Psoas muscle (tissue), 8 donors: ENCODE data around the gene NDUFA8. TPM values are rescaled to one million over a fixed set of nuclear protein-coding genes. Genes with fewer than 3 reads are reported as not detected.

Experiments used
- ATAC-seq, 4 donors: fragments of 200-7000 bp; cut with Tn5 transposase; one replicate each; pipeline ENCODE4 v1.9.1; 2020; ENCODE audit warnings: moderate library complexity in 3 of 4, mild to moderate bottlenecking in 2 of 4
- DNase-seq, 2 donors: peaks; one replicate each; pipeline ENCODE4 v3.0.0-alpha.2; 2020
- H3K27ac ChIP-seq: fragments of 200-600 bp; one replicate; pipeline ENCODE4 v1.8.0; 2022
- H3K27me3 ChIP-seq, 3 donors: fragments of 200-600 bp in 1 of 3; one replicate each; pipeline versions ENCODE4 v1.6.1 to v1.8.0; 2013 to 2022; ENCODE audit warnings: low read length in 2 of 3, mild to moderate bottlenecking in 2 of 3, moderate library complexity in 1 of 3; ENCODE audit not compliant: insufficient read depth in 3 of 3
- H3K36me3 ChIP-seq, 2 donors: fragments of 200-600 bp in 1 of 2; one replicate each; pipeline versions ENCODE4 v1.6.1 to v1.8.0; 2013 to 2022; ENCODE audit warnings: low read depth in 1 of 2, mild to moderate bottlenecking in 1 of 2, moderate library complexity in 1 of 2; ENCODE audit not compliant: insufficient read depth in 1 of 2
- H3K4me1 ChIP-seq: fragments of 200-600 bp; one replicate; pipeline ENCODE4 v1.8.0; 2022
- H3K4me3 ChIP-seq: fragments of 200-600 bp; one replicate; pipeline ENCODE4 v1.8.0; 2022; ENCODE audit warnings: mild to moderate bottlenecking
- H3K9me3 ChIP-seq: fragments of 200-600 bp; one replicate; pipeline ENCODE4 v1.8.0; 2022
- WGBS, 3 donors: extraction: QIAGEN DNeasy Blood & Tissue Kit; methylation state at CpG; one replicate each; pipeline versions ENCODE4 v1.1.6 to v1.1.7; 2013; 5-methylcytosine and 5-hydroxymethylcytosine counted together
- intact Hi-C, 2 donors: fragments of 100-400 bp; cut with DNase I; formaldehyde crosslinking; loops; one replicate each; pipeline versions ENCODE4 v1.11.0 to v1.14.2; 2022
- polyA plus RNA-seq, 3 donors: library from polyadenylated mRNA; stranded (reverse); fragments of 200-250 nt; gene quantifications; one replicate each; pipeline ENCODE4 v1.2.3, GENCODE V29; 2013
- total RNA-seq, 4 donors: library from RNA; stranded (reverse); fragmentation: NEBNext Ultra II Directional in 2 of 4; extraction: Animal tissue kit (Norgen Biotek cat#: 25700) in 2 of 4; gene quantifications; one replicate each; pipeline versions ENCODE4 v1.2.1 to v1.2.4, GENCODE V29; 2021 to 2023
- TF ChIP-seq, protein P1 (sequence below): fragments of 200-600 bp; IDR thresholded peaks from one replicate; pipeline ENCODE4 v1.8.0; 2022; ENCODE audit warnings: antibody characterized with exemption
- donor health status: healthy with polysubstance abuse.
- donor health status: DM: no; HTN: no; CAD: no; lungs with moderate emphysema.
- donor health status: Bipolar disorder and iron deficiency.
- donor health status: healthy.
- donor health status: DM: yes; HTN: yes; CAD: no.
- donor health status: DM: no; HTN: no; CAD: no.
- donor health status: DM: no; HTN: no; CAD: no.
- donor health status: DM: yes; HTN: yes; CAD: no.

The NDUFA8 gene
- total and polyA plus RNA-seq, 7 donors: 78.9 to 257 (median 148) TPM

DNA sequence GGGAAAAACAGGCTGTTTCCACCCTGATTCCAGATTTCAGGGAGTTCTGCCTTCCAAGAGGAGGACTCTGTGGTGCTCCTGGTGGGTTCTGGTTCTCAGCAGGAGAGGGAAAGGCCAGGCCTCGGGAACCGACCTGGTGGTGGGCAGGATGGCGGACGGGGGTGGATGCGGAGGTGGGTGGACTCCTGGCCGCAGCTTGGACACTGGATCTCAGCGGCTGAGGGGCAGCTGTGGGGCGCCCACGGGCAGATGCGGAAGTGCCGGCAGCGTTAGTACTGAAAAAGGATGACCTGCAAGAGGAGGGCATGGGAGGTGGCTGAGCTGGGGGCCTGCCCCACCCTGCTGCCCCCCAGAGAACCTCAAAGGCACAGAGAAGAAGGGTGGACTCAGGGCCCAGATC, 44.9 kb upstream of the NDUFA8 start:
- H3K9me3 ChIP-seq: no peaks in the 10 kb centered on the region
- H3K27me3 ChIP-seq: no peaks in the 10 kb centered on the region
- no peak overlapping the region for H3K27ac ChIP-seq
- no peak for DNase-seq
- 71 to 79% (median 76%) methylated on average over 10 to 12 of the region's 12 CpGs for WGBS, 3 donors
- no peak for ATAC-seq
- TF ChIP-seq, protein P1, sequence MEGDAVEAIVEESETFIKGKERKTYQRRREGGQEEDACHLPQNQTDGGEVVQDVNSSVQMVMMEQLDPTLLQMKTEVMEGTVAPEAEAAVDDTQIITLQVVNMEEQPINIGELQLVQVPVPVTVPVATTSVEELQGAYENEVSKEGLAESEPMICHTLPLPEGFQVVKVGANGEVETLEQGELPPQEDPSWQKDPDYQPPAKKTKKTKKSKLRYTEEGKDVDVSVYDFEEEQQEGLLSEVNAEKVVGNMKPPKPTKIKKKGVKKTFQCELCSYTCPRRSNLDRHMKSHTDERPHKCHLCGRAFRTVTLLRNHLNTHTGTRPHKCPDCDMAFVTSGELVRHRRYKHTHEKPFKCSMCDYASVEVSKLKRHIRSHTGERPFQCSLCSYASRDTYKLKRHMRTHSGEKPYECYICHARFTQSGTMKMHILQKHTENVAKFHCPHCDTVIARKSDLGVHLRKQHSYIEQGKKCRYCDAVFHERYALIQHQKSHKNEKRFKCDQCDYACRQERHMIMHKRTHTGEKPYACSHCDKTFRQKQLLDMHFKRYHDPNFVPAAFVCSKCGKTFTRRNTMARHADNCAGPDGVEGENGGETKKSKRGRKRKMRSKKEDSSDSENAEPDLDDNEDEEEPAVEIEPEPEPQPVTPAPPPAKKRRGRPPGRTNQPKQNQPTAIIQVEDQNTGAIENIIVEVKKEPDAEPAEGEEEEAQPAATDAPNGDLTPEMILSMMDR: no peak
- no peak overlapping the region for H3K4me3 ChIP-seq
- H3K36me3 ChIP-seq: no peaks in the 10 kb centered on the region
- intact Hi-C loops: no loop called here
- H3K4me1 ChIP-seq: no peaks in the 10 kb centered on the region

DNA sequence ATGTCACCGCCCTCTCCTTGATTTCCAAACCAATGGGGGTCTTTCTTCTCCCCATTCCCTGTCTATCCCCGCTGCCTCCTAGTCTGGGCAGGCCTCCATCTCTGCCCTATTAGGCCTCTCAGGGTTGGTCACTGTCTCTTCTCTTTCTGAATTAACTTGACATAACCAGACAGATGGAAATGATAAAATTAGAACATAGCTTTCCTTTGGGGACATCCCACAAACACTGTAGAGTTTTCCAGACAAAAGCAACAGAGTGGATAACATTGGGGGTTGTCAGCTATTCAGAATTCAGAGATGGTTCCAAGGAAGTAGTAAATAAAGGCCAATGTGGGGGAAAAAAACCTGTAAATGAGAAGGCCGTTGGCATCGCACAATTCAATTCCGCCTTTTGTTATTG, 44.5 kb upstream of the NDUFA8 start:
- ATAC-seq (no peak), DNase-seq (no peak)
- TF ChIP-seq, protein P1: no peak
- Histone ChIP-seq H3K36me3 (no peaks in the 10 kb centered on the region), H3K4me3 (no peak overlapping the region), H3K27me3 (no peaks in the 10 kb centered on the region), H3K4me1 (no peaks in the 10 kb centered on the region), H3K27ac (no peak overlapping the region), H3K9me3 (no peaks in the 10 kb centered on the region)
- WGBS, 3 donors: 74 to 82% (median 78%) methylated on average over 5 of the region's 5 CpGs
- intact Hi-C loops: no loop called here

DNA sequence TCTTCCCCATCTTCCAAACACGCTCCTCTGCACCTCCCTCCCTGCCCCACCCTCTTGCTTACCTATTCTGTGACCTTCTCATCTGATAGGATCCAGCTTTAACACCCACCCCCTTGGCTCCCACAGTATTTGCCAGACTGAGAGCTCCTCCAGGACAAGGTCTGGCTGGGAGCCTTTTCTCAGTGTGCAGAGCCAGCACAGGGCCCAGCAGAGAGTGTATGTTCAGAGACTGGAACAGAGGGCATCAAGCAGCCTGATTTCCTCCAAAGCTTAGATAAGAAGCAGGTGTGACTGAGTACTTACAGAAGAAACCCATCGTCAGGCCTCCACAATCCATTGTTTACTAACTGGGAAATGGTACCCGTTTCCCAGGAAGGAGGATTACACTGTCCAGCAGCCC, 42.5 kb upstream of the NDUFA8 start:
- TF ChIP-seq, protein P1: no peak
- H3K4me3 ChIP-seq: no peak overlapping the region
- no peaks in the 10 kb centered on the region for H3K9me3 ChIP-seq
- H3K27ac ChIP-seq: no peak overlapping the region
- no peaks in the 10 kb centered on the region for H3K27me3 ChIP-seq
- WGBS, 3 donors: 80 to 87% (median 86%) methylated on average over 3 of the region's 3 CpGs
- no peak for DNase-seq
- no peaks in the 10 kb centered on the region for H3K36me3 ChIP-seq
- ATAC-seq: no peak
- intact Hi-C loops: no loop called here
- no peaks in the 10 kb centered on the region for H3K4me1 ChIP-seq

DNA sequence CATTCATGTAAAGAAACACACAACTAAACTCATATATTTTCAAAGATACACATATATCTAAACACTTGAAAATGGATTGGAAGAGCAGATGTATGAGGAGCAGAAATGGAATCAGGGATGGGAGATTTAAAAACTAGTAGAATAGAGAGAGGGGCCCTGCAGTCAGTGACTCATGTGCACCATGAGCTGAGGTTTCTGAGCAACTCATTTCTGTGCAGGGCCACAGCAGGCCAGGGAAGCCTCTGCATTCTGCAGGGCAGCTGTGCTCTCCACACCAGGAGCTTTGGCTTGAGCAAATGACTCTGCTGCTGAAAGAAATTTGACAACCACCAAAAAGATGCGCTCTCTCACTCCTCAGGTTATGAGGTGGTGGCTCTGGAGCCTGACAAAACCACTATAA, 42.1 kb upstream of the NDUFA8 start:
- DNase-seq (no peak), ATAC-seq (no peak)
- H3K9me3 ChIP-seq: no peaks in the 10 kb centered on the region
- WGBS, 3 donors: 94% methylated on average over 1 of the region's 1 CpG
- H3K4me1 ChIP-seq: no peaks in the 10 kb centered on the region
- H3K36me3 ChIP-seq: no peaks in the 10 kb centered on the region
- TF ChIP-seq, protein P1: no peak
- H3K27me3 ChIP-seq: no peaks in the 10 kb centered on the region
- H3K27ac ChIP-seq: no peak overlapping the region
- H3K4me3 ChIP-seq: no peak overlapping the region
- intact Hi-C loops: no loop called here

DNA sequence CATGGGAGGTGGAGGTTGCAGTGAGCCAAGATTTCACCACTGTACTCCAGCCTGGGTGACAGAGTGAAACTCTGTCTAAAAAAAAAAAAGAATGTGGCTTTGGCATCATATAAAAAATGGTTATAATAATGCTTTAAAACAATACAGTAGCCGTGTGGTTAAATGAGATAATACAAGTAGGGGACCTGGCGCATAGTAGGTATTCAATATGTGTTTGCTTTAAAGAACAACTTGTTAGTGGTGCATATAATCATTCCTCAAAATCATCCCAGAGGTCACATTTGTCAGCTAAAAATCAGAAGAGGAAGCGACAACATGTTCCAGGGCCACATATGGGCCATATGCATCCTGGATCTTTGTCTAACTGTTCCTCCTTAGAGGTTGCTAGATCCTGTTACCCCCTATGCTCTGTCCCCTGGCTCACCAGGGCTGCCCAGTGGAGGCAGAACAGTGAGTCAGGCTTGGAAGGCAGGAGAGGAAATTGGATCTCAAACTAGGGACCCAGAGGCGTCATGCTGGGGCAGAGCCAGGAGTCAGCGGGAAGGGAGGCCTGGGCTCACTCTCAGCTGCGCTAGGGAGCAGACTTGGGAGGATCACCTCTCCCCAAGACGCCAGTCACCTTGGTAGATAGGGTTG, 41.5 kb upstream of the NDUFA8 start:
- H3K27ac ChIP-seq: no peak overlapping the region
- no peaks in the 10 kb centered on the region for H3K9me3 ChIP-seq
- TF ChIP-seq, protein P1: no peak
- 55 to 69% (median 57%) methylated on average over 7 of the region's 7 CpGs for WGBS, 3 donors
- no peaks in the 10 kb centered on the region for H3K4me1 ChIP-seq
- H3K36me3 ChIP-seq: no peaks in the 10 kb centered on the region
- ATAC-seq (peak; percentile 74 to 93 (median 82)), DNase-seq (peak; percentile 58 to 74)
- H3K4me3 ChIP-seq: no peak overlapping the region
- no peaks in the 10 kb centered on the region for H3K27me3 ChIP-seq
- intact Hi-C loops: no loop called here
